ENCODE measurements around the gene CACNA2D2.

- no peak for TF ChIP-seq FOXA1 (IDR thresholded peaks at IDR 0.05)
- TF ChIP-seq HDGF (IDR thresholded peaks at IDR 0.05; ENCODE audit: borderline replicate concordance) = no peak
- no peak for TF ChIP-seq FOXK2 (IDR thresholded peaks at IDR 0.05)
- TF ChIP-seq BHLHE40 (IDR thresholded peaks at IDR 0.05; ENCODE audit: borderline replicate concordance) = no peak
- no peak for TF ChIP-seq TARDBP (IDR thresholded peaks at IDR 0.05)
- TF ChIP-seq FOXM1 (IDR thresholded peaks at IDR 0.05; ENCODE audit: borderline replicate concordance) = no peak
- TF ChIP-seq SUZ12 (IDR thresholded peaks at IDR 0.05) = no peak
Observed at GRCh38 chr3:50481992-50482391, 21.4 kb downstream of the CACNA2D2 start.

Data from HEK293T (cell line).